CD4-positive, alpha-beta memory T cell (primary cell): Measurements from ENCODE around the gene TRIP4. TPM values are rescaled to one million over a fixed set of nuclear protein-coding genes. Genes with fewer than 3 reads are reported as not detected.
A peak's percentile ranks its signal among the peaks of the same experiment; 100 is the strongest.

ENCODE experiments used
- CTCF ChIA-PET: fragments of 350-600 bp; sonication (Branson Sonifier 250); formaldehyde crosslinking; loops from one replicate; lab custom pipeline; 2021; ENCODE audit warnings: inconsistent platforms; ENCODE audit not compliant: partially characterized antibody; lab: Charles Lee
- POLR2A ChIA-PET: fragments of 350-600 bp; sonication (Branson Sonifier 250); formaldehyde crosslinking; loops from one replicate; lab custom pipeline; 2021; ENCODE audit not compliant: partially characterized antibody; lab: Charles Lee
- DNase-seq, 5 donors: peaks; one replicate each; pipeline versions ENCODE4 v3.0.0 to v3.0.0-alpha.2; 2020 to 2022; ENCODE audit warnings: mixed read lengths in 1 of 5
- H3K27ac ChIP-seq: one replicate; pipeline ENCODE4 v1.7.0; 2013; ENCODE audit warnings: low read depth, low read length
- H3K27me3 ChIP-seq: 2 replicates; pipeline ENCODE4 v1.7.0; 2013; ENCODE audit warnings: mild to moderate bottlenecking, low read length, moderate library complexity; ENCODE audit not compliant: insufficient read depth
- H3K36me3 ChIP-seq: 2 replicates; pipeline ENCODE4 v1.7.0; 2013; ENCODE audit warnings: mild to moderate bottlenecking, low read length, moderate library complexity; ENCODE audit not compliant: insufficient read depth
- H3K4me1 ChIP-seq: 2 replicates; pipeline ENCODE4 v1.7.0; 2013; ENCODE audit warnings: mild to moderate bottlenecking, low read length, moderate library complexity; ENCODE audit not compliant: insufficient read depth
- H3K4me3 ChIP-seq, 2 donors: one replicate each; pipeline ENCODE4 v1.7.0; 2013; ENCODE audit warnings: low read length in 2 of 2, mild to moderate bottlenecking in 1 of 2
- H3K9me3 ChIP-seq, 2 donors: one replicate each; pipeline ENCODE4 v1.7.0; 2013; ENCODE audit warnings: low read length in 2 of 2, control low read depth in 1 of 2; ENCODE audit not compliant: control insufficient read depth in 1 of 2
- H3K27ac Mint-ChIP-seq, 7 donors: one replicate each; pipeline ENCODE4 v1.8.0; 2020 to 2021; ENCODE audit warnings: mixed read lengths in 7 of 7, mild to moderate bottlenecking in 6 of 7, inconsistent platforms in 3 of 7, moderate library complexity in 3 of 7
- H3K27me3 Mint-ChIP-seq, 2 donors: one replicate each; pipeline ENCODE4 v1.8.0; 2020 to 2021; ENCODE audit warnings: mixed read lengths in 2 of 2
- H3K36me3 Mint-ChIP-seq, 2 donors: one replicate each; pipeline ENCODE4 v1.8.0; 2020 to 2021; ENCODE audit warnings: mixed read lengths in 2 of 2, inconsistent platforms in 1 of 2, mild to moderate bottlenecking in 1 of 2
- H3K4me1 Mint-ChIP-seq, 4 donors: one replicate each; pipeline ENCODE4 v1.8.0; 2020 to 2021; ENCODE audit warnings: mixed read lengths in 4 of 4, mild to moderate bottlenecking in 1 of 4
- H3K4me3 Mint-ChIP-seq, 8 donors: one replicate each; pipeline ENCODE4 v1.8.0; 2020 to 2021; ENCODE audit warnings: mixed read lengths in 8 of 8, mild to moderate bottlenecking in 7 of 8, moderate library complexity in 6 of 8, inconsistent platforms in 3 of 8
- H3K9me3 Mint-ChIP-seq, 8 donors: one replicate each; pipeline ENCODE4 v1.8.0; 2020 to 2021; ENCODE audit warnings: mixed read lengths in 8 of 8, mild to moderate bottlenecking in 5 of 8, inconsistent platforms in 3 of 8, moderate library complexity in 1 of 8
- intact Hi-C: fragments of 100-400 bp; cut with micrococcal nuclease; formaldehyde crosslinking; loops from one replicate; pipeline ENCODE4 v1.15.1; 2023
- polyA plus RNA-seq, 2 donors: library from polyadenylated mRNA; unstranded; fragments of 300-500 nt; fragmentation: Illumina TruSeq; gene quantifications; one replicate each; pipeline ENCODE4 v1.2.3, GENCODE V29; 2021
- total RNA-seq, 2 experiments: library from RNA; stranded (reverse); gene quantifications; one replicate each; pipeline ENCODE4 v1.2.3, GENCODE V29; 2021

TRIP4 gene
- total and polyA plus RNA-seq, 4 experiments from 2014 or later, result 28.2 to 37.1 (median 29.4) TPM

DNA sequence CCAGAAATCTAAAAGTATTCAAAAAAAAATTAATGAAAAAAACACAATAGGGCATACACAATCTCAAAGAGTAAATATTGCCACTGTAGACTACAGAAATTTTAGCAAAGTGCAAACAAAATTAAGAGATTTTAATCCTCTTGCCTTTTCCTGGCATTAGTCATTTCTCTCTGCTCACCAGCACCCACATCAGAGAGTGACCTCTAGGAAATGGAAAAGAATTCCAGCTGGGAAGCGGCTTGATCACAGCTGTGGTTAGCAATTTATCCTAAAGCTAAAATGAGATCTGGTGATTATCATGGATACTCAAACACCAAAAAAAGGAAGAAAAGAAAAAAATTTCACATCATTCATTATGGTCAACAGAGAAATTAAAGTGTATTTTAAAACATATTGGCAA, 39.2 kb upstream of the TRIP4 start:
- CTCF ChIA-PET, result interaction anchor here (1.0 kb wide), 1 partner anchor 13 kb away, joined by 3 read pairs; no protein-coding TSS in a partner anchor

DNA sequence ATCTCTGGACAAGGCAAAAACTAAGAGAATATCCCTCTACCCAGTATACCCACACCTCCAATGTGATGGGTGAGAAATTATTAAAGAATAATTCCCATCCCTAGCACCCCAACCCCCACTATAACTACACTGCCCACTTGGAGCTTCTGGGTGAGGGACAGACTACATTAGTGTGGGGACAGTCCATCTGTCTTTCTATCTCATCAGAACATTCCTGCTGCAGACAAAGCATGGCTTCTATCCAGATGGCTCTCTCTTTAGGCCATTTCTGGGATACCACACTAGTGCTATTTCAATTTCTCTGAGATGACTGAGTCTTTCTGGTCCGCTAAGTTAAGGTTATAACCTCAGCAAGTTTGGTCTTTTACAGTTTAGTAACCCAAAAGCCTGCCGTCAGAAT, 38.3 kb upstream of the TRIP4 start:
- no peak overlapping the region for H3K27ac Mint-ChIP-seq
- no peak overlapping the region for H3K4me3 Mint-ChIP-seq
- H3K4me1 ChIP-seq, result peaks cover 5% of the 10 kb centered on the region
- peaks cover 15 to 28% of the 10 kb centered on the region in 2 donors for H3K36me3 Mint-ChIP-seq
- CTCF ChIA-PET, result interaction anchor here (1.8 kb wide), 1 partner anchor 39 kb away, joined by 6 read pairs; the partner anchor contains the start of gene TRIP4
- no peaks in the 10 kb centered on the region for H3K9me3 ChIP-seq
- H3K9me3 Mint-ChIP-seq, result no peaks in the 10 kb centered on the region
- POLR2A ChIA-PET, result interaction anchor here (1.2 kb wide), 1 partner anchor 15 kb away, joined by 3 read pairs; no protein-coding TSS in a partner anchor
- no peaks in the 10 kb centered on the region for H3K36me3 ChIP-seq
- peaks cover 9 to 21% (median 14%) of the 10 kb centered on the region in 4 donors for H3K4me1 Mint-ChIP-seq
- H3K4me3 ChIP-seq, result no peak overlapping the region
- H3K27me3 Mint-ChIP-seq, result no peaks in the 10 kb centered on the region
- intact Hi-C loops, result no loop called here
- no peaks in the 10 kb centered on the region for H3K27me3 ChIP-seq
- no peak for DNase-seq
- no peak overlapping the region for H3K27ac ChIP-seq

More for the DNA sequence above, 39.2 kb upstream of the TRIP4 start:
- Mint-ChIP-seq H3K36me3 (peaks cover 15 to 30% of the 10 kb centered on the region in 2 donors), H3K27ac (no peak overlapping the region), H3K4me3 (no peak overlapping the region), H3K4me1 (peaks cover 10 to 22% (median 16%) of the 10 kb centered on the region in 4 donors), H3K9me3 (no peaks in the 10 kb centered on the region), H3K27me3 (no peaks in the 10 kb centered on the region)
- Histone ChIP-seq H3K36me3 (no peaks in the 10 kb centered on the region), H3K27me3 (no peaks in the 10 kb centered on the region), H3K9me3 (no peaks in the 10 kb centered on the region), H3K4me3 (no peak overlapping the region), H3K27ac (no peak overlapping the region), H3K4me1 (no peaks in the 10 kb centered on the region)
- DNase-seq, result no peak
- intact Hi-C loops, result no loop called here
- POLR2A ChIA-PET, result no interaction called here

DNA sequence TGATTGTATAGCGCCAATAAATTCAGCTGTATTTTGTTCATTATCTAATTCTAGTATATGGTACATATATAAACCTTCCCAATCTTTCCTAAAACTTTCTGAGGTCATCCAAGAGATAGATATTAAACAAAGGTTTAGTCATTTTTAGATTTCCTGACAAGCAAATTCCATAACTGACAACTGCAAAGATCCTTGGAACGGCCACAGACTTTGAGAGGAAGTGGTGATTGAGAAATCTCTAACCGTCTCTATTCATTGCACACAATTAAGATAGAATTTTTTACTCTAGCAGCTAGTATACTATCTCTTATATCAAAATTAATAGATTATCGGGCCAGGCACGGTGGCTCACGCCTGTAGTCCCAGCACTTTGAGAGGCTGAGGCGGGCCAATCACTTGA, 36.4 kb upstream of the TRIP4 start:
- intact Hi-C loops, result no loop called here
- H3K4me3 ChIP-seq, result no peak overlapping the region
- peaks cover 15 to 22% (median 17%) of the 10 kb centered on the region in 4 donors for H3K4me1 Mint-ChIP-seq
- no peak overlapping the region for H3K4me3 Mint-ChIP-seq
- H3K4me1 ChIP-seq, result peaks cover 15% of the 10 kb centered on the region
- CTCF ChIA-PET, result no interaction called here
- no peaks in the 10 kb centered on the region for H3K9me3 Mint-ChIP-seq
- no peak overlapping the region for H3K27ac ChIP-seq
- peak overlapping the region in 1 of 7 donors; percentile 28 for H3K27ac Mint-ChIP-seq
- no peaks in the 10 kb centered on the region for H3K36me3 ChIP-seq
- H3K36me3 Mint-ChIP-seq, result peaks cover 15 to 41% of the 10 kb centered on the region in 2 donors
- H3K27me3 ChIP-seq, result no peaks in the 10 kb centered on the region
- POLR2A ChIA-PET, result no interaction called here
- no peak for DNase-seq
- H3K27me3 Mint-ChIP-seq, result no peaks in the 10 kb centered on the region
- H3K9me3 ChIP-seq, result no peaks in the 10 kb centered on the region

DNA sequence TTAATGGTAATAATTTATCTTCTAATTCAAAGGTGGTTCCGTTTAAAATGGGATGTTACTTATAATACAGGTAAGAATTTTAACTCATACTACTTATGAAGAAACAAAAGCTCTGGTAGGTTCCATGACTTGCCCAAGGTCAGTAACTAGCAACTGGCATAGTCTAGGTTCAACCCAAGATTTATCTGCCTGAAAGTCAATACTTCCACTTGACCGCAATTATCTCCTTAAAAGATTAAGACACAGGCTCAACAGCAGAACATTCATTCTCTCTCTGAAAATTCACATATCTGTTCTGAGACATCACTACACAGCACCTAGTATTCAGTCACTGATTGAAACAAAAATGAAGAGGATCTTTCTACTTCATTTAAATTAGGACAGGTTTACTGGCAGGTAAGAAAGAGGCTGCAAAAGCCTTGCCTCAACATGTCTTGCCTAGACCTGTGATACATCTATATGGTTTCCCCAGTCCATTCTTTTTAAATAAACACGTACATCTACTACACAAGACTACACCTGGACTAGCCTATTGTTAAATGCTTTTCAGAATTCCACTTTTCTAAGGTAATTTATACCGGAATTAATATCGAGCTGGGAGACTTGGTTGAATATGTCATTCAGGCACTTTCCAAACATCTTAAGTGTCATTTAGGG, 32.8 kb upstream of the TRIP4 start:
- CTCF ChIA-PET, result interaction anchor here (1.0 to 1.7 kb wide), 3 partner anchors 17 to 33 kb away, joined by 3 to 6 read pairs (median 3); partner anchors contain the start of gene TRIP4

DNA sequence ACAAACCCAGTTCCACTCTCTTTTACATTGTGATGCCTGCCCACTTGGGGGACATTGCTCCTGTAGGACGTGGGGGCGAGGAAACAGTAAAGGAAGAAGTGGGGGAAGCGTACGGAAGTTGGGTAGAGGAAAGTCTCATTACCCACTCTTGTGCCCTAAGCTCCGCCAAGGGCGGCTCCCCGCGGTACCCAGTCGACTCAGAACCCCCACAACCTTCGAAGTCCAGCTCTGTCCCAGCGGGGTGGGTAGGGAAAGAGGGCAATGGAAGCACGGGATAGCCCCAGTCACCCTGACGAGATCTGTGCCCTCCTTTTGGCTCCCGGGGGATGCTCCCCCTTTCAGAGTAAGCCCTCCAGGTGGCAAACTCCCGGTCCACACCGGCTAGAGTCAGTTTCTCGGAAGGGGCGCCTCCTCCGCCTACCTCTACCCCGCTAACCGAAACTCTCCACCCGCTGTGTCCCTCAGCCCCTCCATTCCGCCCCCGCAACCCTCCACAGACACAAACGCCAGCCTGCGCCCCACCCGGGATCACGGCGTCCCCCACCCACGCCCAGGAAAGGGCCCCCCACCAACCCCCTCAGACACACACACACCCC, 32.2 kb upstream of the TRIP4 start:
- peak in 4 of 5 donors; percentile 18 to 50 (median 18) for DNase-seq
- intact Hi-C loops, result no loop called here
- no peaks in the 10 kb centered on the region for H3K9me3 ChIP-seq
- POLR2A ChIA-PET, result interaction anchor here (0.8 to 2.5 kb wide), 4 partner anchors 21 to 538 kb away, joined by 3 to 28 read pairs (median 6); partner anchors contain the start of genes PPIB and TRIP4
- H3K27me3 ChIP-seq, result no peaks in the 10 kb centered on the region
- CTCF ChIA-PET, result interaction anchor here (0.6 to 1.7 kb wide), 6 partner anchors 12 to 208 kb away, joined by 3 to 6 read pairs (median 4); partner anchors contain the start of genes PPIB and TRIP4
- H3K36me3 ChIP-seq, result no peaks in the 10 kb centered on the region
- H3K27ac ChIP-seq, result peak overlapping the region; percentile 67
- no peaks in the 10 kb centered on the region for H3K27me3 Mint-ChIP-seq
- peak overlapping the region; percentile 92 to 97 (median 94) for H3K27ac Mint-ChIP-seq
- peaks cover 13 to 25% (median 20%) of the 10 kb centered on the region in 4 donors for H3K4me1 Mint-ChIP-seq
- peaks cover 21% of the 10 kb centered on the region for H3K4me1 ChIP-seq
- no peaks in the 10 kb centered on the region for H3K9me3 Mint-ChIP-seq
- peak overlapping the region; percentile 89 to 99 (median 96) for H3K4me3 Mint-ChIP-seq
- peaks cover 0 to 19% of the 10 kb centered on the region in 2 donors for H3K36me3 Mint-ChIP-seq
- peak overlapping the region; percentile 76 to 95 for H3K4me3 ChIP-seq

More for the DNA sequence above, 32.8 kb upstream of the TRIP4 start:
- Histone ChIP-seq H3K36me3 (no peaks in the 10 kb centered on the region), H3K4me1 (peaks cover 21% of the 10 kb centered on the region), H3K27ac (peak overlapping the region; percentile 67), H3K27me3 (no peaks in the 10 kb centered on the region), H3K9me3 (no peaks in the 10 kb centered on the region), H3K4me3 (peak overlapping the region; percentile 76 to 95)
- Mint-ChIP-seq H3K4me1 (peaks cover 13 to 25% (median 20%) of the 10 kb centered on the region in 4 donors), H3K36me3 (peaks cover 0 to 19% of the 10 kb centered on the region in 2 donors), H3K9me3 (no peaks in the 10 kb centered on the region), H3K27me3 (no peaks in the 10 kb centered on the region), H3K4me3 (peak overlapping the region; percentile 89 to 99 (median 96)), H3K27ac (peak overlapping the region; percentile 92 to 97 (median 94))
- intact Hi-C loops, result no loop called here
- POLR2A ChIA-PET, result interaction anchor here (0.8 to 2.5 kb wide), 3 partner anchors 20 to 192 kb away, joined by 3 to 28 read pairs (median 8); partner anchors contain the start of genes PPIB and TRIP4
- no peak for DNase-seq

DNA sequence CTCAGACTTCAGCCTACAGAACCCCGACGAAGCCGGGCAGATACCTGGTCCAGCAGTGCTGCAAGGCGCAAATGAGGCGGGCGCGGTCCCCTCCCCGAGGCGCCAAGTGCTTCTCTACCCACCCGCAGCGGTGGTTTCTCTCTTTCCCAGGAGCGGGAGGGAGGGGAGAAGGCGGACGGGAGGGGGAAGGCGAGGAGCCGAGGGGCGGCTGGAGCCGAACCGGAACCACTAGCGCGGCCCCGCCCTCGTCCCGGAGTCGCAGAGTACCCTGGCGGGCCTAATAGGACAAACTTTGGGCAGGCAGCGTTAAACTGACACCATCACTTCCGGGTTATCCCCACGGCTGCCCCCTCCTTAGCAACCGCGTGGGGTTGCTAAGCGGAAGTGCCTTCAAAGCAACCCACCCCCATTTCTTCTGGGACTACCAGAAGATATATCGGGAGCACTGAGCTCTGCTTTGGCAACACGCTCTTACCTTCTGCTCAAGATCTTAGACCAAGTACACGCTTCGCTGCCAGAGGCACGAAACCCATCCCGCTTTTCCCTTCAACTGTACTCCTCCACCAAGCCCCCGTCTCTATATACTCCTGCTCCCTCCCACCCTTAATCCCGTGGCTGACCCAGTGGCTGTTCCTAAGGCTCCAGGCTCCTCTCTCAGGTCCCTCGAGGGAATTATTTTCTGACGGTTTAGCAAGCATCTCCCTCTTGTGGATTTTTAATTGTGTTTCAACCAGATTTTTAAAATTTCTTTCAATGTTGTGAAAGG, 31.5 kb upstream of the TRIP4 start, which contains the start of gene CSNK1G1:
Gene CSNK1G1, minus strand, starts transcription at position 230 of the 766 bp plus-strand sequence. CDS start 55,674 bp downstream, outside the sequence.
- H3K4me1 ChIP-seq, result peaks cover 21% of the 10 kb centered on the region
- Mint-ChIP-seq H3K27ac (peak within 1 kb of the TSS; percentile 92 to 97 (median 94)), H3K9me3 (no peaks in the 10 kb centered on the region), H3K27me3 (no peaks in the 10 kb centered on the region), H3K4me1 (peaks cover 13 to 25% (median 19%) of the 10 kb centered on the region in 4 donors), H3K36me3 (peaks cover 0 to 16% of the 10 kb centered on the region in 2 donors), H3K4me3 (peak within 1 kb of the TSS; percentile 89 to 99 (median 96))
- no peaks in the 10 kb centered on the region for H3K9me3 ChIP-seq
- POLR2A ChIA-PET, result interaction anchor here (0.6 to 2.5 kb wide), 6 partner anchors 19 to 537 kb away, joined by 3 to 28 read pairs (median 4); partner anchors contain the start of genes PPIB and TRIP4
- intact Hi-C loops, result loop anchor here (1.0 to 2.0 kb wide), 6 partner anchors 21 to 347 kb away; partner anchors contain the start of genes PPIB, SNX1 and TRIP4
- peak within 1 kb of the TSS; percentile 67 for H3K27ac ChIP-seq
- no peaks in the 10 kb centered on the region for H3K36me3 ChIP-seq
- no peaks in the 10 kb centered on the region for H3K27me3 ChIP-seq
- CTCF ChIA-PET, result interaction anchor here (0.6 to 1.2 kb wide), 6 partner anchors 11 to 673 kb away, joined by 3 to 5 read pairs (median 3); partner anchors contain the start of gene PPIB
- peak; percentile 89 to 94 (median 90) for DNase-seq
- H3K4me3 ChIP-seq, result peak within 1 kb of the TSS; percentile 76 to 95
